K562 (cell line): Measurements from ENCODE around the gene CNNM2. TPM values are rescaled to one million over a fixed set of nuclear protein-coding genes. Genes with fewer than 3 reads are reported as not detected.

Experiments
- ATAC-seq: fragments of 200-7000 bp; cut with Tn5 transposase; 3 replicates; pipeline ENCODE4 v1.9.1; 2020; ENCODE audit warnings: moderate library complexity
- BruUV-seq: library from RNA; stranded (reverse); fragments of 400-500 nt; replicated peaks from 2 replicates; lab custom pipeline; 2021; lab: Mats Ljungman, UMichigan
- CTCF ChIA-PET: fragments of 300-600 bp; formaldehyde crosslinking; extraction: SDS; loops from one replicate; lab custom pipeline; 2021; ENCODE audit warnings: low intra/inter-chr PET ratio; lab: Yijun Ruan, JAX
- POLR2A ChIA-PET: fragments of 300-600, 350-650 bp; sonication (Branson Sonifier 250); formaldehyde crosslinking; extraction: SDS; loops from one replicate; lab custom pipeline; 2021; ENCODE audit warnings: antibody characterized with exemption, inconsistent platforms; lab: Yijun Ruan, JAX
- DNase-seq, 4 experiments: peaks; one replicate each; pipeline versions ENCODE4 v3.0.0 to v3.0.0-alpha.2; 2011 to 2018; ENCODE audit warnings: low spot score in 3 of 4, mixed read lengths in 3 of 4; ENCODE audit errors: extremely low read depth in 1 of 4
- FAIRE-seq: peaks from 2 replicates; lab custom pipeline; 2011; peaks lifted over from hg19 to GRCh38; lab: Jason Lieb, UNC
- H2AFZ ChIP-seq: 2 replicates; pipeline ENCODE4 v1.6.0; 2011; ENCODE audit warnings: low read depth, low read length, control low read depth, inconsistent platforms
- H3K27ac ChIP-seq: fragments of 200-600 bp; 3 replicates; pipeline ENCODE4 v1.8.0; 2011; ENCODE audit warnings: low read depth, mild to moderate bottlenecking, control low read depth, inconsistent platforms, low read length, moderate library complexity, mixed read lengths; ENCODE audit errors: extremely low read depth
- H3K27me3 ChIP-seq, 2 experiments: fragments of 300-600 bp in 1 of 2; 2 replicates in 1 of 2; 3 replicates in 1 of 2; pipeline versions ENCODE4 v1.6.0 to v1.8.0; 2011; ENCODE audit warnings: inconsistent platforms in 2 of 2, low read length in 2 of 2, mild to moderate bottlenecking in 1 of 2, mixed read lengths in 1 of 2, moderate library complexity in 1 of 2; ENCODE audit not compliant: control insufficient read depth in 2 of 2, insufficient read depth in 2 of 2
- H3K36me3 ChIP-seq: fragments of 300-600 bp; 3 replicates; pipeline ENCODE4 v1.8.0; 2011; ENCODE audit warnings: mild to moderate bottlenecking, low read length, inconsistent platforms; ENCODE audit not compliant: control insufficient read depth, insufficient read depth
- H3K4me1 ChIP-seq, 2 experiments: fragments of 200-600 bp in 1 of 2; replicated peaks in 1 of 2; 2 replicates in 1 of 2; 3 replicates in 1 of 2; pipeline versions ENCODE4 v1.5.1 to v1.8.0; 2011; ENCODE audit warnings: inconsistent platforms in 2 of 2, low read length in 2 of 2, mild to moderate bottlenecking in 1 of 2, mixed read lengths in 1 of 2, moderate library complexity in 1 of 2; ENCODE audit not compliant: control insufficient read depth in 2 of 2, insufficient read depth in 2 of 2
- H3K4me2 ChIP-seq: 2 replicates; pipeline ENCODE4 v1.6.1; 2011; ENCODE audit warnings: low read length, control low read depth, inconsistent platforms, mixed read lengths; ENCODE audit not compliant: insufficient read depth
- H3K4me3 ChIP-seq: fragments of 200-600 bp; sonication (generic), shearing (Covaris generic); 2 replicates; pipeline ENCODE4 v1.5.1; 2016; ENCODE audit warnings: control low read depth, inconsistent platforms
- H3K79me2 ChIP-seq: fragments of 200-600 bp; 3 replicates; pipeline ENCODE4 v1.8.0; 2011; ENCODE audit warnings: low read length, inconsistent platforms; ENCODE audit not compliant: control insufficient read depth, insufficient read depth
- H3K9ac ChIP-seq, 2 experiments: 2 replicates each; pipeline versions ENCODE4 v1.6.0 to v1.6.1; 2011; ENCODE audit warnings: low read depth in 2 of 2, low read length in 2 of 2, control low read depth in 1 of 2, inconsistent platforms in 1 of 2, mild to moderate bottlenecking in 1 of 2, mixed read lengths in 1 of 2; ENCODE audit not compliant: insufficient read depth in 1 of 2
- H3K9me1 ChIP-seq: one replicate; pipeline ENCODE4 v1.6.0; 2011; ENCODE audit warnings: inconsistent platforms, mild to moderate bottlenecking, low read length, moderate library complexity; ENCODE audit not compliant: control insufficient read depth, insufficient read depth
- H3K9me3 ChIP-seq: replicated peaks from 2 replicates; pipeline ENCODE4 v1.5.1; 2011; ENCODE audit warnings: low read depth, low read length, inconsistent platforms; ENCODE audit not compliant: control insufficient read depth, insufficient read depth
- H4K20me1 ChIP-seq: replicated peaks from 2 replicates; pipeline ENCODE4 v1.6.1; 2011; ENCODE audit warnings: low read length, inconsistent platforms, mixed read lengths; ENCODE audit not compliant: control insufficient read depth, insufficient read depth
- E2F3 ChIP-seq: fragments of 250-450 bp; sonication (Bioruptor Pico); IDR thresholded peaks from 2 replicates; pipeline ENCODE4 v1.4.0; 2020; ENCODE audit warnings: mild to moderate bottlenecking
- HCFC1 ChIP-seq: IDR thresholded peaks from 2 replicates; pipeline ENCODE4 v1.6.1; 2012; ENCODE audit warnings: low read depth, low read length, improper control_type of control experiment
- MGA ChIP-seq: fragments of 450-650 bp; IDR thresholded peaks from 2 replicates; pipeline ENCODE4 v1.6.1; 2016; ENCODE audit warnings: mild to moderate bottlenecking, moderate library complexity
- NFIC ChIP-seq: fragments of 450-650 bp; IDR thresholded peaks from 2 replicates; pipeline ENCODE4 v1.6.1; 2017; ENCODE audit warnings: mild to moderate bottlenecking, inconsistent platforms
- PML ChIP-seq: IDR thresholded peaks from 2 replicates; pipeline ENCODE4 v1.6.1; 2012; ENCODE audit warnings: low read length, inconsistent platforms
- RBBP5 ChIP-seq: fragments of 200-600 bp; sonication (generic); IDR thresholded peaks from 2 replicates; pipeline ENCODE4 v1.6.1; 2012; ENCODE audit warnings: borderline replicate concordance, mild to moderate bottlenecking, low read length, control low read depth, inconsistent platforms; ENCODE audit not compliant: insufficient read depth, poor library complexity, severe bottlenecking
- RBM25 ChIP-seq: fragments of 200-400 bp; formaldehyde crosslinking; IDR thresholded peaks from 2 replicates; pipeline ENCODE4 v1.6.1; 2018; ENCODE audit warnings: low read length, low read depth, moderate library complexity; ENCODE audit not compliant: severe bottlenecking
- SAFB2 ChIP-seq: fragments of 200-400 bp; formaldehyde crosslinking; IDR thresholded peaks from 2 replicates; pipeline ENCODE4 v1.6.1; 2018; ENCODE audit warnings: borderline replicate concordance, low read length, low read depth, moderate library complexity; ENCODE audit not compliant: severe bottlenecking
- ZBTB43 ChIP-seq: sonication (generic); formaldehyde crosslinking; IDR thresholded peaks from 2 replicates; pipeline ENCODE4 v1.8.0; 2023; ENCODE audit warnings: mild to moderate bottlenecking, missing genetic modification reagents
- ZEB2 ChIP-seq: fragments of 450-650 bp; IDR thresholded peaks from 2 replicates; pipeline ENCODE4 v1.6.1; 2016
- WGBS: fragments of 100-300 bp; shearing (Covaris generic); methylation state at CpG from one replicate; pipeline ENCODE4 v1.1.6; 2016; ENCODE audit warnings: low coverage, mixed read lengths; ENCODE audit not compliant: insufficient coverage; ENCODE audit errors: missing lambda C conversion rate; 5-methylcytosine and 5-hydroxymethylcytosine counted together
- in situ Hi-C: fragments of 300-500 bp; cut with MboI; formaldehyde crosslinking; loops from 4 replicates; pipeline ENCODE4 v1.15.0; 2018; ENCODE audit warnings: inconsistent platforms, mixed read lengths
- intact Hi-C: fragments of 100-400 bp; cut with micrococcal nuclease; formaldehyde crosslinking; loops from 2 replicates; pipeline ENCODE4 v1.14.2; 2022
- polyA plus RNA-seq, 8 experiments: library from polyadenylated mRNA; depleted of rRNA in 4 of 8; stranded (reverse) in 5 of 8; unstranded in 3 of 8; fragments of >200 nt; fragmentation: Nextera tagmentation in 2 of 8; fragmentation: Illumina TruSeq in 1 of 8; extraction: Ambion mirVana in 2 of 8; extraction: Trizol in 1 of 8; gene quantifications; 2 replicates each; pipeline versions ENCODE4 v1.2.1 to v1.2.3, GENCODE V29; 2011 to 2014; ENCODE audit warnings: inconsistent platforms in 1 of 8, missing spikeins in 1 of 8
- total RNA-seq, 7 experiments: library from RNA; depleted of rRNA in 6 of 7; stranded (reverse); fragments of >200 nt in 6 of 7; fragmentation: Illumina TruSeq in 2 of 7; extraction: Trizol in 2 of 7; gene quantifications; 2 replicates each; pipeline versions ENCODE4 v1.2.1 to v1.2.3, GENCODE V29; 2011 to 2021; ENCODE audit warnings: low replicate concordance in 1 of 7

CNNM2 gene
- total and polyA plus RNA-seq, 9 of the 15 experiments (the other 6 are each of a cell fraction or from before 2014, with no cell fraction given) = 0.21 to 5.0 (median 1.3) TPM

GRCh38 chr10:103130910-103131309 is 212.8 kb downstream of the CNNM2 start:
- DNase-seq = no peak
- Histone ChIP-seq H3K9me3 (no peaks in the 10 kb centered on the region), H3K4me3 (no peak overlapping the region), H3K4me2 (no peak overlapping the region), H2AFZ (no peak overlapping the region), H3K27me3 (no peaks in the 10 kb centered on the region), H4K20me1 (no peaks in the 10 kb centered on the region), H3K79me2 (no peaks in the 10 kb centered on the region), H3K9ac (no peak overlapping the region), H3K9me1 (no peaks in the 10 kb centered on the region), H3K4me1 (peaks cover under 1 to 3% of the 10 kb centered on the region in 2 experiments; a peak in 3 of 5 replicates), H3K36me3 (peaks cover 3% of the 10 kb centered on the region; the same call in 1 of the 3 replicates), H3K27ac (no peak overlapping the region)
- 18% methylated on average over 1 of the region's 1 CpG for WGBS
- intact Hi-C loops (no loop called here), in situ Hi-C loops (no loop called here)
- ATAC-seq = no peak
- ChIA-PET POLR2A (no interaction called here), CTCF (no interaction called here)
- no TSS peak for BruUV-seq
- FAIRE-seq = no peak
- TF ChIP-seq MGA (no peak), ZBTB43 (CRISPR knock-in tag) (no peak), RBM25 (no peak), SAFB2 (no peak), RBBP5 (no peak), PML (no peak), ZEB2 (no peak), E2F3 (CRISPR knock-in tag) (no peak), NFIC (no peak), HCFC1 (no peak)
